Measurements from ENCODE around the gene R3HCC1L.

The R3HCC1L gene

DNA sequence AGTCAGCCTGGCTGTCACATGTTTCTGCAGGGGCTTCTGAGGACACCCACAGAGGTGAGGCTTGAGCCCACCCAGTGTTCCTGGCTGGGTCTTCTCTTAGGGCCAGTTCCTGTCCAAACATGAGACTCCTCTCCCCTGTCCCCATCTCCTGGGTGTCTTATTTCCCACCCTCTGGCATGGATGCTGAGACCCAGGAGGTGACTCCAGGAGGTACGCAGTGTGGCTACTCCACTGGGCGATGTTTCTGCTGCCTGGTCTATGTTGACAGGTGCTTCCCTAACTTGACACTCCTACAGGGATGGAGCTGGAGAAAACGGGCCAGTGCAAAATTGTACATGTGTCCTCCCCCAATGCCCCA lies 159.8 kb downstream of the R3HCC1L start:
- CTCF ChIA-PET = interaction anchor here (0.6 to 2.2 kb wide), 3 partner anchors 15 to 1244 kb away, joined by 3 to 8 read pairs (median 4); no protein-coding TSS in a partner anchor
- POLR2A ChIA-PET (ENCODE audit: low non-redundant PET) = no interaction called here
- no peak for TF ChIP-seq CTCF (conservative IDR thresholded peaks at IDR 0.05; ENCODE audit: low read depth)
- peak overlapping the region; percentile 86 for H3K27ac ChIP-seq
- no peak for DNase-seq (ENCODE audit: low spot score)
